NCI-H524 (cell line): ENCODE results near the gene PREX1.

Experiments
- DNase-seq, 2 experiments: peaks; one replicate each; lab custom pipeline; 2025; lab: John Stamatoyannopoulos, UW

Gene PREX1

GRCh38 chr20:48681873-48682426 lies 145.8 kb downstream of the PREX1 start:
- DNase-seq = no peak

DNA sequence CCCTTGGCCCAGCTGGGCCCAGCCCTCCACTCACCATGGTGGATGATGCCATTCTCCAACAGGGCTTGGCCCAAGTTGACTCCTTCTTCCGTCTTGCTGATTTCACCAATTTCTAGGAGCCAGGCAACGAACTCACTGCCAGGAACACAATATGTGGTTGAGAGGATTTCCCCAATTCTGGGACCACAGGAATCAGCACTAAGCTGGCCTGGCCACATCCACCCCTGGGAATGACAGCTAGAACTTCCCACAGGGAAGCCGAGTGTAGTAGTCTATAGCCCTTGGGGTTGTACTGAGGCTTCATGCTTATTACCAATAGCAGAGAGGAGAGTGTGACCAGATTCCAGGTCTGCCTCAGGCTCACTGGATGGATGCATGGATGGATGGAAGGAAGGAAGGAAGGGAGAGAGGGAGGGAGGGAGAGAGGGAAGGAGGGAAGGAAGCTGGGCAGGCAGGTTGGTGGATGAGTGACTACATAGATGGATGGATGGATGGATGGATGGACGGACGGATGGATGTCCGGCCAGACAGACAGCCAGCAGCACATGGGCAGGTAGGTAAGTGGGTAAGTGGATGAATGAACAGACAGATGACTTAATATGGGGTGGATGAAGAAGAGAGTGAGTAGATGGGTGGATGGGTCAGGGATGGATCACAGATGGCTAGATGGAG lies 146.5 kb downstream of the PREX1 start:
- DNase-seq = no peak

DNA sequence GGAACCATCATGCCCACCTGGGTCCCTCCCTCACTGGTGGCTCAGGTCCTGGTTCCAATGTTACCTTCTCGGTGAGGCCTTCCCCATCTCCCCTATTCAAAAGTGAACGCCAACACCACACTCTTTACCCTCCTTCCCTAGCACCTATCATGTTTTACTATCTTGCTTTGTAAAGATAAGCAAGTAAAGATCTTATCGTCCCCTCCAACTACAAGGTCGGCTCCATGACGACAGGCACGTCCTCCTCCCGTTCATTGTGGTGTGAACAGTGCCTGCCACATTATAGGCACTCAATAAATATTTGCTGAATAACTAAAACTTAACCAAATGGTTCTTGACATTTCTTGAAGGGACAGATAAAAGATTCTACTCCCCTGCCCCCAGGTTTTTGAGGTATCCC lies 147.1 kb downstream of the PREX1 start:
- no peak for DNase-seq

- no peak for DNase-seq
These were observed 148.2 kb downstream of the PREX1 start for GRCh38 chr20:48679599-48679998.

GRCh38 chr20:48679011-48679410 lies 148.8 kb downstream of the PREX1 start:
- no peak for DNase-seq

DNA sequence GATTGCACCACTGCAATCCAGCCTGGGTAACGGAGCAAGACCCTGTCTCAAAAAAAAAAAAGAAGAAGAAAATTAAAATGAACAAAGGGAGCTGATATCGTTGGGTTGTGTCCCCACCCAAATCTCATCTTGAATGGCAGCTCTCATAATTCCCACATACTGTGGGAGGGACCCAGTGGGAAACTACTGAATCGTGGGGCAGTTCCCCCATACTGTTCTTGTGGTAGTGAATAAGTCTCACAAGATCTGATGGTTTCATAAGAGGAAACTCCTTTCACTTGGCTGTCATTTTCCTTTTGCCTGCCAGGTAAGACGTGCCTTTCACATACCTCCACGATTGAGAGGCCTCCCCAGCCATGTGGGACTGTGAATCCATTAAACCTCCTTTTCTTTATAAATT lies 149.4 kb downstream of the PREX1 start:
- DNase-seq = no peak

GRCh38 chr20:48676795-48677460 lies 150.9 kb downstream of the PREX1 start:
- DNase-seq = no peak

DNA sequence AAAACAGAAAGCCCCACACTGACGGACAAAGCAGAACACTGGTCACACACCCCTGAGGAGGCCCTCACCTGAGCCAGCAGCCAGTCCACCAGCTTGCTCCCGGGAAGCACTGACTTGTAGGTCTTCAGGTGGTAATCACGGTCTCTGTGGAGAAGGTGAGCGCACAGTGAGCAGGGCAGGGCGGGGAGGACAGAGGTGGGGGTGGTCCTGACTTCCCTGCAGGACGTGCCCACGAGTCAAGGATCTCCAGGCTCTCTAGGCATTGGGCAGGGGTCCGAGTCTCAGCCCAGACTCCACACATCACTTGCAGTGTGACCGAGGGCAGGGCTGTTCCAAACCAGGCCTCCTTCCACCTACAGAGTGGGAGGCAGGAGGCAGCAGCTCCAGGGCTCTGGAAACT lies 151.7 kb downstream of the PREX1 start:
- DNase-seq = no peak

DNA sequence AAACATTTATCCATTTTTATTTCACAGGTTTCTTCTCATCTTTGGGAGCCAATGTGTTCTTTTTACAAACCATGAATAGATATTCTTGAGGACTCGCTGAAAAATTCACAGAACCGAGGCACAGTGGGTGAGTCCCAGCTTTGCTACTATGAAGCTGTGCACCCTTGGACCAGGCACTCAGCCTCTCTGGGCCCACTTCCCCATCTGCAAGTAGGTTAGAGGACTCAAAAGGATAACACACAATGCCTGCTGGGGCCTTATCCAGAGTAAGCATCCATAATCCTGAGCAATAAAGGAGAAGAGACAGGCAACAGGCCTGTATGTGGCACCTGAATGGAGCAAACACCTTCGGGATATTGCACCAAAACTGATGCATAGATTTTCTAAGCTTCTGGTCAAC lies 153.3 kb downstream of the PREX1 start:
- no peak for DNase-seq

DNA sequence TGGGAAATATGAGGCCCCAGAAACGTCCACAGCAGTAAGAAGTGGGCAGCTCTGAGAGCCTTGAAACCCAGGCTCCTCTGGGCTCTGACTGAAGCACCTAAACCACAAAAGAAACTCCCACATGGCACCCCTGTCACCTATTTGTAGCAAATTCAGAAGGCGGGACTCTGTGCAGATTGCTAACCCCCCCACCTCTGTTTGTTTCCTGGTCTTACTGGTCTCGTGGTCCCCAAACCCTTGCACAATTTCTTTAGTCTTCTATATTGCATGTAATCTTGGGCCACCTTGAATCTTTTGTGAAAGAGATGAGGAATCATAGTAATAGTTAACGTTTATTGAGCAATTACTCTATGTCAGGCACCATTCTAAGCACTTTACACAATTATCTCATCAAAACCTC lies 154.3 kb downstream of the PREX1 start:
- no peak for DNase-seq

GRCh38 chr20:48672324-48672723 lies 155.5 kb downstream of the PREX1 start:
- no peak for DNase-seq

GRCh38 chr20:48671141-48671540 lies 156.7 kb downstream of the PREX1 start:
- no peak for DNase-seq

DNA sequence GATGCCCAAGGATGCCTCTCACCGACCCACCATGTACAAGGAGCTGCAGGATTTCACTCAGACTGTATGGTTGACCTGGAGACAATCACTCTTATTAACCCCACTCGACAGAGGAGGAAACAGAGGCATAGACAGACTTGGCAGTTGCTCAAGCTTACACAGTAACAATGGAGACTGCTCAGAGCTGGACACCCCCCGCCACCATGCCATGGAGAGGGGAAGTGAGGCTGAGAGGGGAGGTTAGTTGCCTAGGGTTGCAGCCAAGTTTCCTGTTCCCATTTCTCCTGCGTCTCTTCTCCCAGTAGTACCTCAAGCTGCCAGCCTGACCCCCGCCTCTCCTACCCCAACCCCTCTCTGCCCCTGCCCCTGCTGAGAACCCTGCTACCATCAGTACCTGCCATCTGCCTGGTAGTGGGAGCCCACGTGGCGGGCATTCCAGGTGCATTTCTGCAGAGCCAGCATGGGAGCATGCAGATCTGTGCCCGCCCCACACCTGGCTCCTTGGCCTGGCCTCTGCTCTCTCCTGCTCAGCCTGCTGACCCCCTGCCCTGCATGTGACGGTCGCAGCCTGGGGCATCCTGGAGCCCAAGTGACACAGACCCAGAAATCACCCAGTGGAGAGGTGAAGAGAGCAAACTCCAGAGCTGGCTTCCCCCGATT lies 157.7 kb downstream of the PREX1 start:
- no peak for DNase-seq

DNA sequence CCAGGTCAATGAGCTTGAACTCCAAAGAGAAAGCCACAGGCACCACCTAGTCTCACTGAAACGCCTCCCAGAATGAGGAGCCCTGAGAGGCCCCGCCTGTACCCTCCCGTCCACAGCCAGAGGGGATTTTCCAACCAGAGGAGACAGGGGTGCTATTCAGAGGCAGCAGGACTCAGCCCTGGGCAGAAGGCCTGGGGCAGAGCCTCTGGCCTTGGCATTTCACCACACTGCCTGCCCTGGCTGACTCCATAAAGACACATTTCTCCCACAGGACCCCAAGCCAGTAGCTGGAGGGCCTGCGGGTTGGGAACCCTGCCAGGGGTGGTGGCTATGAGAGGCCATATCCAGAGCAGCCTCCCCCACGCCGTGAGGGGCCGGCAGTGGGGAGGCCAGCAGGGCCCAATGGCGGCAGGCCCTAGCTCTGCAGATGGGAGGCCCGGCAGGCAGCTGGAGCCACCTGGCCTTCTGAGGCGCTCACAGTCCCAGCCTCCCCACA lies 159.3 kb downstream of the PREX1 start:
- no peak for DNase-seq

GRCh38 chr20:48667889-48668413 lies 159.8 kb downstream of the PREX1 start:
- no peak for DNase-seq

GRCh38 chr20:48667481-48667880 lies 160.3 kb downstream of the PREX1 start:
- DNase-seq = no peak

- DNase-seq = no peak
These were observed 162.0 kb downstream of the PREX1 start for GRCh38 chr20:48665785-48666184.

DNA sequence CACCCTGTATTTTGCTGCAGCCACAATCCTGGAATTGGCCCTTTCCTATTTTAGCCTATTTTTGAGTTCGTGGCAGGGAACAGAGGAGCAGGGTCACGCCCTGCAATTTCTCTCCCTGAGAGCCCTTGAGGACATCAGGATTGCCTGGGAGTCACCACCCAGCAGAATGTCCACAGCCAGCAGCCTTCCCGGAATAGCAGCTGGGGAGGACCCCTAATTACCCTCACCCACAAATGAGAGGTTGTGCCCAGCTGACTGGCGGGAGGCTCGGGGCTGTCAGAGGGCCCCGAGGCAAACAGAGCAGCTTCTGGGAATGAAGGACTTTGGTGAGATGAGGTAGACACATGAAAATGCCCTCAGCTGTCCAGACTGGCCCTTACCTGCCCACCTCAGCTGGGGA lies 165.1 kb downstream of the PREX1 start:
- no peak for DNase-seq

DNA sequence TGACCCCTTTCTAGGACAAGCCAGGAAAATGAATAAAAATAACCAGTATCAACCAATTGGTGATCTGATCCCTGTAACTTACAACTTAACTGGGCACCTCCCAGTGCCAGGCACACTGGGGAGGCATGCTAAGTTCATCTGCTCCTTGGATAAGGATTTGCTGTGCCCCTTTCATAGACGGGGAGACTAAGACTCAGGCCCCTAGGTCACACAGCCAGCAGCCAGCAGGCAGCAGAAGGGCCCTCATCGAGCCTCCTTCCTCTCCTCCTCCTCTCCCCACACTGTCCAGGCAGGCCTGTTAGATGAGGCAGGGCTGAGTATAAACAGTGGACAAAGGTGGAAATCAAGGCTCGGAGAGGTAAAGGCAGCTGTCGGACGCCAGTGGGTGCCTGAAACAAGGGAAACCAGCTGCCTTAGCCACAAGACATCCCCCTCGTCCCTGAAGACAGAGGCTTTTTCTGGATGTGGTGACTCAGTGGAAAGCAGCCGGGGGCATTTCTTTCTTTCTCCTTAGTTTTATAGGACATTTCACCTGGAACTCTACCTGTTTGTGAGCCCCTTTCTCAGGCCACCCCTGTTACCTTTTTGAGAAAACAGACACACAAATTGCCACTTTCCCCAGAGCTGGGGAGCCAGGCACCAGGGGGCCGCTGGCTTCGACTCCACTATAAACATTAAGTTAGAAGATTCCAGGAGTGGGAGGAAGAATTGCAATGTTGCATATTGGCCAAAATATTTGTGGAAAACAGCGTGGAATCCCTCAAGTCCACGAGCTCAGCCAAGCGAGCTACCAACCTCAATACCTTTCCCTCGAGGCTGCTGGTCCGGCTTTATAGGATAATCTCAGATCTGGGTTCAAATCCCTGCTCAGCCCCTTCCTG lies 166.0 kb downstream of the PREX1 start:
- no peak for DNase-seq

- DNase-seq = no peak
These were observed 167.0 kb downstream of the PREX1 start for GRCh38 chr20:48660788-48661187.

DNA sequence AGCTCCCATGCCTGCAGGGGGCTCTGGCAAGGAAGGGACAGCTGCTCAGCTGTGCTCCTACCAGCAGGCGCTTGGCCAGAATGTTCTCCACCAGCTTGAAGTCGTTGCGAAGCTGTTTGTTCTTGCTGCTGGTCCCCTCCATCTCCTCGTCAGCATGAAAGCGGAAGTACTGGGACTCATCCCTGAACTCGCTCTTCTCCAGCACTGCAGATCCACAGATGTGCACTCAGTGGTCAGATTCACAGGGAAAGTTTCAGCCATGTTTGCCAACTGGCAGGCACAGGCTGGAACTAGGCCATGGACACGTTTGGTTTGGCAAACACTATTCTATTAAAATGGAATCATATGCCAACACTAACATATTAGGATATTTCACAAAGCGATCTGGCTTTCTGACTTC lies 167.9 kb downstream of the PREX1 start:
- DNase-seq = no peak

DNA sequence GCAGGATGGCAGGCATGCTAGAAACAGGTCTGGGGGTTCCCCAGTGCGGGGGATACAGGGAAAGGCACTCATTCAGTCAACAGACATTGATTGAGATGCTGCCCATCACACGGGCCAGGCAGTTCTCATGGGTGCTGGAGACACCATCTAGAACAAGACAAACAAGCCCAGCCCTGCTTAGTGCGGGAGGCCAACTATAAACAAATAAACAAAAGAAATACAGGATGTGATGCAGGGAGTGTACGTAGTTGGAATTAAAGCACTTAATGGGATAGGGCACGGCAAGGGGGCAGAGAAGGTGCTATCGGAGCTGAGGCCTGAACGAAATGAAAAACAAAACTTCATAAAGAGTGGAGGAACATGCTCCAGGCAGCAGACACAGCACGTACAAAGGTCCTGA lies 169.3 kb downstream of the PREX1 start:
- no peak for DNase-seq
